C4-2B (cell line): ENCODE measurements around the gene CDK6.

Source experiments
- H3K27ac ChIP-seq: fragments of 450-650 bp; 2 replicates; pipeline ENCODE4 v1.5.1; 2017
- CTCF ChIP-seq: fragments of 450-650 bp; conservative IDR thresholded peaks from 2 replicates; pipeline ENCODE4 v1.5.1; 2017; ENCODE audit warnings: mild to moderate bottlenecking
- ZFX ChIP-seq: fragments of 450-650 bp; IDR thresholded peaks from 2 replicates; pipeline ENCODE4 v1.6.1; 2017

CDK6 gene

GRCh38 chr7:92783260-92784201 is 52.8 kb downstream of the CDK6 start:
- H3K27ac ChIP-seq = no peak overlapping the region
- TF ChIP-seq ZFX = no peak
- TF ChIP-seq CTCF = no peak

GRCh38 chr7:92782855-92783254 is 53.5 kb downstream of the CDK6 start:
- H3K27ac ChIP-seq = no peak overlapping the region

GRCh38 chr7:92782236-92782635 is 54.1 kb downstream of the CDK6 start:
- no peak overlapping the region for H3K27ac ChIP-seq
- TF ChIP-seq ZFX = no peak
- TF ChIP-seq CTCF = no peak

More at GRCh38 chr7:92782855-92783254, 53.5 kb downstream of the CDK6 start:
- no peak for TF ChIP-seq CTCF
- TF ChIP-seq ZFX = no peak

- H3K27ac ChIP-seq = no peak overlapping the region
These were observed 55.2 kb downstream of the CDK6 start for GRCh38 chr7:92781117-92781720.

GRCh38 chr7:92778972-92779371 is 57.4 kb downstream of the CDK6 start:
- no peak overlapping the region for H3K27ac ChIP-seq
- no peak for TF ChIP-seq CTCF
- no peak for TF ChIP-seq ZFX

More at GRCh38 chr7:92781117-92781720, 55.2 kb downstream of the CDK6 start:
- TF ChIP-seq ZFX = no peak
- no peak for TF ChIP-seq CTCF

- TF ChIP-seq CTCF (no peak), ZFX (no peak)
- H3K27ac ChIP-seq = no peak overlapping the region
These were observed 58.4 kb downstream of the CDK6 start for GRCh38 chr7:92777993-92778392.

- TF ChIP-seq CTCF (no peak), ZFX (no peak)
- no peak overlapping the region for H3K27ac ChIP-seq
These were observed 62.6 kb downstream of the CDK6 start for GRCh38 chr7:92773808-92774207.
